H9 (cell line): ENCODE results near the gene ZDHHC17. TPM values are rescaled to one million over a fixed set of nuclear protein-coding genes. Genes with fewer than 3 reads are reported as not detected.

Experiments used
- DNase-seq: peaks from one replicate; pipeline ENCODE4 v3.0.0-alpha.2; 2017
- H2AFZ ChIP-seq: one replicate; pipeline ENCODE4 v1.6.1; 2013; ENCODE audit warnings: mild to moderate bottlenecking, low read length, control low read depth, moderate library complexity
- H2AK5ac ChIP-seq: 2 replicates; pipeline ENCODE4 v1.6.1; 2013; ENCODE audit warnings: low read length, control low read depth, mixed read lengths; ENCODE audit not compliant: insufficient read length
- H2BK120ac ChIP-seq: one replicate; pipeline ENCODE4 v1.6.1; 2013; ENCODE audit warnings: low read depth, mild to moderate bottlenecking, low read length, control low read depth, inconsistent platforms; ENCODE audit not compliant: poor library complexity, severe bottlenecking
- H2BK12ac ChIP-seq: 2 replicates; pipeline ENCODE4 v1.6.1; 2013; ENCODE audit warnings: low read length, control low read depth, mixed read lengths, low read depth; ENCODE audit not compliant: insufficient read length
- H2BK15ac ChIP-seq: 2 replicates; pipeline ENCODE4 v1.6.1; 2013; ENCODE audit warnings: low read depth, low read length, control low read depth
- H2BK20ac ChIP-seq: one replicate; pipeline ENCODE4 v1.6.1; 2013; ENCODE audit warnings: low read depth, mild to moderate bottlenecking, low read length, control low read depth, inconsistent platforms; ENCODE audit not compliant: poor library complexity, severe bottlenecking
- H2BK5ac ChIP-seq: 2 replicates; pipeline ENCODE4 v1.6.1; 2013; ENCODE audit warnings: low read length, control low read depth, mixed read lengths; ENCODE audit not compliant: insufficient read length
- H3K14ac ChIP-seq: 2 replicates; pipeline ENCODE4 v1.6.1; 2013; ENCODE audit warnings: low read length, control low read depth; ENCODE audit not compliant: insufficient read depth
- H3K18ac ChIP-seq: 2 replicates; pipeline ENCODE4 v1.6.1; 2013; ENCODE audit warnings: low read depth, mild to moderate bottlenecking, mixed read lengths, low read length, control low read depth; ENCODE audit not compliant: insufficient read length
- H3K23ac ChIP-seq: 2 replicates; pipeline ENCODE4 v1.6.1; 2013; ENCODE audit warnings: low read length, control low read depth, mixed read lengths, low read depth; ENCODE audit not compliant: insufficient read length
- H3K23me2 ChIP-seq: 2 replicates; pipeline ENCODE4 v1.6.1; 2013; ENCODE audit warnings: low read depth, mild to moderate bottlenecking, mixed read lengths, low read length, control low read depth; ENCODE audit not compliant: insufficient read length, poor library complexity, severe bottlenecking
- H3K27ac ChIP-seq: 2 replicates; pipeline ENCODE4 v1.5.1; 2013; ENCODE audit warnings: low read length, control low read depth, mixed read lengths, low read depth; ENCODE audit not compliant: insufficient read length
- H3K27me3 ChIP-seq: 2 replicates; pipeline ENCODE4 v1.6.1; 2013; ENCODE audit warnings: low read length, control low read depth, inconsistent platforms; ENCODE audit not compliant: insufficient read depth
- H3K4ac ChIP-seq: 2 replicates; pipeline ENCODE4 v1.6.1; 2013; ENCODE audit warnings: low read depth, mild to moderate bottlenecking, control low read depth, inconsistent platforms, low read length, moderate library complexity
- H3K4me1 ChIP-seq: 2 replicates; pipeline ENCODE4 v1.6.1; 2013; ENCODE audit warnings: low read length, control low read depth, inconsistent platforms; ENCODE audit not compliant: insufficient read depth
- H3K4me2 ChIP-seq: 2 replicates; pipeline ENCODE4 v1.6.1; 2013; ENCODE audit warnings: low read length, control low read depth, mixed read lengths; ENCODE audit not compliant: insufficient read length, insufficient read depth
- H3K56ac ChIP-seq: 2 replicates; pipeline ENCODE4 v1.6.1; 2013; ENCODE audit warnings: low read depth, mild to moderate bottlenecking, mixed read lengths, low read length, control low read depth; ENCODE audit not compliant: insufficient read length
- H3K79me1 ChIP-seq: 2 replicates; pipeline ENCODE4 v1.6.1; 2013; ENCODE audit warnings: low read depth, mild to moderate bottlenecking, moderate library complexity, low read length, control low read depth, inconsistent platforms; ENCODE audit not compliant: insufficient read depth, poor library complexity, severe bottlenecking
- H3K79me2 ChIP-seq: 2 replicates; pipeline ENCODE4 v1.6.1; 2013; ENCODE audit warnings: low read length, control low read depth, inconsistent platforms; ENCODE audit not compliant: insufficient read depth
- H3K9ac ChIP-seq: 2 replicates; pipeline ENCODE4 v1.6.1; 2013; ENCODE audit warnings: low read length, control low read depth, mixed read lengths; ENCODE audit not compliant: insufficient read length; ENCODE audit errors: extremely low read depth
- H3K9me3 ChIP-seq: one replicate; pipeline ENCODE4 v1.6.1; 2013; ENCODE audit warnings: low read depth, low read length, inconsistent platforms; ENCODE audit not compliant: control insufficient read depth
- H3T11ph ChIP-seq: one replicate; pipeline ENCODE4 v1.6.1; 2013; ENCODE audit warnings: mild to moderate bottlenecking, low read length, control low read depth, inconsistent platforms
- H4K20me1 ChIP-seq: one replicate; pipeline ENCODE4 v1.6.1; 2013; ENCODE audit not compliant: control insufficient read depth, insufficient read length, insufficient read depth
- H4K5ac ChIP-seq: 2 replicates; pipeline ENCODE4 v1.6.1; 2013; ENCODE audit warnings: low read depth, mild to moderate bottlenecking, mixed read lengths, low read length, control low read depth; ENCODE audit not compliant: insufficient read length
- H4K8ac ChIP-seq: replicated peaks from 2 replicates; pipeline ENCODE4 v1.6.1; 2013; ENCODE audit warnings: low read length, control low read depth, mixed read lengths, low read depth; ENCODE audit not compliant: insufficient read length
- H4K91ac ChIP-seq: 2 replicates; pipeline ENCODE4 v1.6.1; 2013; ENCODE audit warnings: low read depth, mild to moderate bottlenecking, moderate library complexity, mixed read lengths, low read length, control low read depth; ENCODE audit not compliant: insufficient read length
- H3K27ac Mint-ChIP-seq, 3 experiments: 2 replicates in 2 of 3; 3 replicates in 1 of 3; pipeline ENCODE4 v1.8.0; 2020 to 2021; ENCODE audit warnings: mixed read lengths in 3 of 3, mild to moderate bottlenecking in 1 of 3, moderate library complexity in 1 of 3
- H3K27me3 Mint-ChIP-seq: 2 replicates; pipeline ENCODE4 v1.8.0; 2021; ENCODE audit warnings: low read depth, mild to moderate bottlenecking, moderate library complexity, mixed read lengths
- H3K36me3 Mint-ChIP-seq, 3 experiments: 2 replicates in 2 of 3; 3 replicates in 1 of 3; pipeline ENCODE4 v1.8.0; 2020 to 2021; ENCODE audit warnings: low read depth in 3 of 3, mixed read lengths in 3 of 3; ENCODE audit not compliant: insufficient read depth in 1 of 3
- H3K4me1 Mint-ChIP-seq, 2 experiments: 2 replicates each; pipeline ENCODE4 v1.8.0; 2020; ENCODE audit warnings: mixed read lengths in 2 of 2
- H3K4me3 Mint-ChIP-seq, 2 experiments: 2 replicates in 1 of 2; 3 replicates in 1 of 2; pipeline ENCODE4 v1.8.0; 2020 to 2021; ENCODE audit warnings: mild to moderate bottlenecking in 2 of 2, mixed read lengths in 2 of 2, moderate library complexity in 1 of 2
- H3K9me3 Mint-ChIP-seq, 2 experiments: 2 replicates in 1 of 2; 3 replicates in 1 of 2; pipeline ENCODE4 v1.8.0; 2020; ENCODE audit warnings: mild to moderate bottlenecking in 2 of 2, mixed read lengths in 2 of 2, moderate library complexity in 1 of 2
- CTCF ChIP-seq: fragments of 200-600 bp; sonication (generic); conservative IDR thresholded peaks from 3 replicates; pipeline ENCODE4 v1.8.0; 2021; ENCODE audit warnings: antibody characterized with exemption, mild to moderate bottlenecking
- WGBS: extraction: QIAGEN DNeasy Blood & Tissue Kit; methylation state at CpG from one replicate; pipeline ENCODE4 v1.1.7; 2013; ENCODE audit warnings: missing lambda C conversion rate, low lambda C conversion rate, mixed read lengths; ENCODE audit not compliant: insufficient read length; ENCODE audit errors: extremely low coverage; 5-methylcytosine and 5-hydroxymethylcytosine counted together
- total RNA-seq: library from RNA; stranded (reverse); gene quantifications from 2 replicates; pipeline ENCODE4 v1.2.1, GENCODE V29; 2021

Gene ZDHHC17
- total RNA-seq, 1 experiment from 2014 or later = 32.6 TPM

GRCh38 chr12:76864791-76865400, 101.0 kb downstream of the ZDHHC17 start:
- Histone ChIP-seq H3K23ac (no peak overlapping the region), H2BK15ac (no peak overlapping the region), H4K91ac (no peak overlapping the region), H3K27ac (no peak overlapping the region), H3K4me1 (peaks cover 10% of the 10 kb centered on the region; the same call in 1 of the 2 replicates), H4K8ac (no peak overlapping the region), H3K79me2 (peaks cover 6% of the 10 kb centered on the region; the same call in 1 of the 2 replicates), H2AK5ac (no peak overlapping the region), H3K14ac (no peak overlapping the region), H3T11ph (no peak overlapping the region), H2AFZ (no peak overlapping the region), H3K18ac (no peak overlapping the region), H3K4ac (no peak overlapping the region), H2BK20ac (no peak overlapping the region), H3K9me3 (no peaks in the 10 kb centered on the region), H3K4me2 (no peak overlapping the region), H2BK5ac (no peak overlapping the region), H4K20me1 (no peaks in the 10 kb centered on the region), H4K5ac (no peak overlapping the region), H3K23me2 (no peaks in the 10 kb centered on the region), H3K56ac (no peak overlapping the region), H2BK120ac (no peak overlapping the region), H3K79me1 (peaks cover 3% of the 10 kb centered on the region), H3K27me3 (no peaks in the 10 kb centered on the region), H2BK12ac (no peak overlapping the region), H3K9ac (no peak overlapping the region)
- WGBS = no CpG with 5 or more reads among the region's 2 CpGs
- Mint-ChIP-seq H3K9me3 (no peaks in the 10 kb centered on the region), H3K36me3 (peaks cover 26 to 57% (median 55%) of the 10 kb centered on the region in 3 experiments; a peak in 6 of 7 replicates), H3K4me3 (no peak overlapping the region), H3K27ac (no peak overlapping the region), H3K4me1 (peaks cover 35 to 37% of the 10 kb centered on the region in 2 experiments), H3K27me3 (no peaks in the 10 kb centered on the region)
- TF ChIP-seq CTCF = no peak
- DNase-seq = no peak
